ENCODE data around the gene NOXO1.

DNA sequence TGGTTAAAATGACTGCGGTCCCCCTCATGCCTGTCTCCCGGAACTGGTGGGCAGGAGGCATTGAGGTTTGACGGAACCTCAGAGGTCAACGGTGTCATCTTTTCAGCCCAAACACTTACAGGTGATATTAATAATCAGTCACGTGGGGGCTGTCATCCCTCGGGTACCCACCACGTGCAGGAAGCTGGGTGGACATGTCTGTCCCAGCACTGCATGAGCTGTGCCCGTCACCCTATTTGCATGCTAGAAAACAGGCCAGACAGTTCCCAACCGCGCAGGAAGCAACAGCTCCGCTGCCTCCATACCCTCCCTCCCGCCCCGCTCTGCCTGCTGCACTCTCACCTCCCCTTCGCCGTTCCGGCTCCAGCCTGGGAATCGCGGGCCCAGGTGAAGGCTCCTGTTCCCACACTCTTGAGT, 9.9 kb upstream of the NOXO1 start:
- TF ChIP-seq TAF1 (IDR thresholded peaks at IDR 0.05; ENCODE audit: low read depth, low read length): no peak
- no peak for TF ChIP-seq SPI1 (IDR thresholded peaks at IDR 0.05; ENCODE audit: low read depth, low read length)
- no peak for TF ChIP-seq POLR2AphosphoS5 (IDR thresholded peaks at IDR 0.05; ENCODE audit: low read depth, low read length)
